Retinal pigment epithelial cell (primary cell): Measurements from ENCODE around the gene RNF113B.

Source experiments
- DNase-seq: peaks from one replicate; pipeline ENCODE4 v3.0.0-alpha.2; 2010; ENCODE audit warnings: low read depth
- H3K4me3 ChIP-seq: 2 replicates; pipeline ENCODE4 v1.5.1; 2011; ENCODE audit warnings: mild to moderate bottlenecking, low read length, control low read depth, moderate library complexity
- TF ChIP-seq, protein P1 (sequence below): conservative IDR thresholded peaks from 2 replicates; pipeline ENCODE4 v1.5.1; 2011; ENCODE audit warnings: low read depth, low read length, control low read depth, inconsistent platforms

Gene RNF113B

DNA sequence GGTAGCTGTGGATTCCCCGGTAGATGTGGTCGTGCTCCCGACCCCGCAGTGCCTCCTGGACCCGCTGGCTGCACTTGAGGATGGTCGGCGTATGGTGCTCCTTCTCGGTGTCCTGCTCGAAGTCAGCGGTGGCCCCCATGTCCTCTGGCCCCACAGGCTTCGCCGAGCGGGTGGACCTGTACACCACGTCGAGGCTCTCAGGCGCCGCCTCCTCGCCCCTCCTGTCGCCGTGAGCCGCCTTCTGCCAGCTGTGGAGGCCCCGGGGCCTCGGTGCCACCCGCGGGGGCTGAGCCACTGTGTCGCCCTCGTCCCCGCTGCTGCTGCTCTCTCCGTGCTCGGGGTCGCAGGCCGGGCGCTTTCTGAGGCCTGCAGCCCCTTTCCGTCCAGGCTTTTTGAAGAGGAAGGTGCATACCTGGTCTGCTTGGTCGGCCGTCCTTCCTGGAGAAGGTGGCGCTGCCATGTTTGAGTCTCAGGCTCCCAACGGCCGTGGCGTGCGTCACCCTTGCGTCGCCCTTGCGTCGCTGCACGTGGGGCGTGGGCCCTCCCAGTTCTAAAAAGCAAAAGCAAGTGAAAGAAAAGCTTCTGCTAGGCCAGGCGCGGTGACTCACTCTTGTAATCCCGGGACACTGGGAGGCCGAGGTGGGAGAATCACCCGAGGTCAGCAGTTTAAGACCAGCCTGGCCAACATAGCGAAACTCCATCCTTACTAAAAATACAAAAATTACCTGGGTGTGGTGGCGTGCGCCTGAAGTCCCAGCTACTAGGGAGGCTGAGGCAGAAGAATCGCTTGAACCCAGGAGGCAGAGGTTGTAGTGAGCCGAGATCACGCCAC is at the start of gene RNF113B:
Gene RNF113B (minus strand): TSS at position 493 of the 832 bp plus-strand sequence. CDS start 33 bp downstream, at position 460.
- no peak within 1 kb of the TSS for H3K4me3 ChIP-seq
- TF ChIP-seq, protein P1, sequence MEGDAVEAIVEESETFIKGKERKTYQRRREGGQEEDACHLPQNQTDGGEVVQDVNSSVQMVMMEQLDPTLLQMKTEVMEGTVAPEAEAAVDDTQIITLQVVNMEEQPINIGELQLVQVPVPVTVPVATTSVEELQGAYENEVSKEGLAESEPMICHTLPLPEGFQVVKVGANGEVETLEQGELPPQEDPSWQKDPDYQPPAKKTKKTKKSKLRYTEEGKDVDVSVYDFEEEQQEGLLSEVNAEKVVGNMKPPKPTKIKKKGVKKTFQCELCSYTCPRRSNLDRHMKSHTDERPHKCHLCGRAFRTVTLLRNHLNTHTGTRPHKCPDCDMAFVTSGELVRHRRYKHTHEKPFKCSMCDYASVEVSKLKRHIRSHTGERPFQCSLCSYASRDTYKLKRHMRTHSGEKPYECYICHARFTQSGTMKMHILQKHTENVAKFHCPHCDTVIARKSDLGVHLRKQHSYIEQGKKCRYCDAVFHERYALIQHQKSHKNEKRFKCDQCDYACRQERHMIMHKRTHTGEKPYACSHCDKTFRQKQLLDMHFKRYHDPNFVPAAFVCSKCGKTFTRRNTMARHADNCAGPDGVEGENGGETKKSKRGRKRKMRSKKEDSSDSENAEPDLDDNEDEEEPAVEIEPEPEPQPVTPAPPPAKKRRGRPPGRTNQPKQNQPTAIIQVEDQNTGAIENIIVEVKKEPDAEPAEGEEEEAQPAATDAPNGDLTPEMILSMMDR, result no peak
- no peak for DNase-seq

DNA sequence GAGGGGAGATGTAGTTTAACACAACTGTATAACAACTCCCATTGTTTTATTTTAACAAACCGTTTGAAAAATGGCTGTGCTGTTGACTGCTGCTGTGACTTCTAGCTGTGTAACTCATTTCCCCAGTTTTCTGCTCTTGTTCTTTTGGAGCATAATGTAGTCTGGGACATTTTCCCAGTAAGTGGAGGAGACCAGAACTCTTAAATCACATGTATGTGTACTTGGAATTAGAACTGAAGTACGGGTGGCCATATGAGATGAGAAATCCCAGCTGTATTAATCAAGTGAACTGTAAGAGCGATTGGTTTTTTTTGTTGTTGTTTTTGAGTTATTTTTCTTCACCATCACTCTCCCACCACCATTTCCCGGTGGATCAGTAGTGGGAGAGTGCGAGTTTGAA is 49.4 kb upstream of the RNF113B start:
- no peak for DNase-seq
- TF ChIP-seq, protein P1, result no peak
- no peak overlapping the region for H3K4me3 ChIP-seq

DNA sequence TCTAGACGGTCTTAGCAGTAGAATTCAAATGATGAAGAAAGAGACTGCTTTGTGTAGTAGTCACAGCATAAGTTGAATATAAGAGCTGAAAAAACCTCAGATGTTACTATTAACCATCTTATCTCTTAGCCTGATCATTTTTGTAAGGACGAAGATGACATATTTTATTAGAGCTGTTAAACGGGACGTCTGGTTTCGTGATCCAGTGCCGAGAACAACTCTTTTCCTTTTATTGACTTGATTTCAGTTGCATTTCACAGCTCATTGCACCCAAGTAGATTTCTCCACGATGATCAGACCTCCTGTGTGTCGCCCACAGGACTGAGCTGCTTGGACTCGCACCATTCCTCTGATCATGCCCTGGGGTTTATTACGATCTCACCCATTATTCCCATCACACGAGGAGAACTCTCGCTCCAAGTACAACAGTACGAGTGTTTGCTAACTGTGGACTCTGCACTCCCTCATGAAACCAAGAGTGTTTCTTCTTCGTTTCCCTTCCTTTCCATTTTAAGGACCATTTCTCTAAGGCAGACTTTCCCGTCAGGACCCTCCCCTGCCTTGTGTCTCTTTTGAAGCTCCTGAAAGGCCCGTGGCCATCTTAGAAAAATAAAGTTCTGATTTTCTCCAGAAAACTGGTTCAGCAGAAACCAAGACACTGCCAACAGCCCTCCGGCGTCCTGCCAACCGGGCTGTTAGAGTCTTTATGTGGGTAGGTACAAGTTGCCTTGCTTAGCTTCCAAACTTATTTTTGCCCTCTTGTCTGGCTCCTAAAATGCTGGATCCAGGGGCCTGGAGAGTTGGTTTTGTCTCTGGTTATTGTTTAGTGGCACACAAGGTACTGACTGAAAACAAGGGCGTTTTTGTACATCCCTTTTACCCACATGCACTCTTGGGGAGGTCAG is 48.2 kb upstream of the RNF113B start:
- TF ChIP-seq, protein P1, result no peak
- no peak overlapping the region for H3K4me3 ChIP-seq
- DNase-seq, result no peak

DNA sequence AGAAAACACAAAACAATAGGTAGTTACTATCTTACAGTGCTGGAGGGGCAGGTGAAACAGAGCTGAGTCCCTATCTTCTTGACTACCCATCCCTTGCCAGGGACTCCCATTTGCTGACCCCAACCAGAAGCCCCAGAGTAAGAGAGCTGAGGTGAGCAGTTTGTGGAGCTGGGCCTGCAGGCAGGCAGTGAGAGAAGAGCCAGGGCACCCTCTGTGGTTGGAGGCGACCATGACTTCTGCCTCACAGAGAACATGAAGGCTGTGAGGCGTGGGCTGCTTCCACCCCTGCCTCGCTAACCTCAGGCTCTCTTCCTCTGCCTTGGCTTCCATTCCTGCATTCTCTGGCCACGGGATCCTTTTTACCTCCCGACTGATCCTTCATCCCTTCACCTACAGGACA is 47.5 kb upstream of the RNF113B start:
- no peak for DNase-seq
- H3K4me3 ChIP-seq, result no peak overlapping the region
- TF ChIP-seq, protein P1, result no peak

DNA sequence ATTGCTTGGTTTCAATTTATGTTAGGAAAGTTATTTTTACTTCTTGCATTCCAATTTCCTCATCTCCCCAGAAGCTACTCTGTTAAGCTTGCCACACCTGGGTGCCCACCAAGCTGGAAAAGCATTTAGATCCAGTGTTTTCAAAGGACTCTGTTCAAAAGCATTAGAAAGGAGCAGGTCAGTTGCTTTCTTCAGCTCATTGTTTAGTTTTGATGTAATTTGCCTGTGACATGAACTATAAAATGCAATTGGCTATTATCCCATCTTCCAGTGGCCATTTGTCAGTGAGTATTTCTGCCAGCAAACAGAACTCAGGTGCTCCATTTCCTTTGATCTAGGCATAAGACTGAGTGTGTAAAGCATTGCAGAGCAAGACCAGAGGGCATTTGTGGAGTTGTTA is 46.7 kb upstream of the RNF113B start:
- no peak for DNase-seq
- TF ChIP-seq, protein P1, result no peak
- H3K4me3 ChIP-seq, result no peak overlapping the region

DNA sequence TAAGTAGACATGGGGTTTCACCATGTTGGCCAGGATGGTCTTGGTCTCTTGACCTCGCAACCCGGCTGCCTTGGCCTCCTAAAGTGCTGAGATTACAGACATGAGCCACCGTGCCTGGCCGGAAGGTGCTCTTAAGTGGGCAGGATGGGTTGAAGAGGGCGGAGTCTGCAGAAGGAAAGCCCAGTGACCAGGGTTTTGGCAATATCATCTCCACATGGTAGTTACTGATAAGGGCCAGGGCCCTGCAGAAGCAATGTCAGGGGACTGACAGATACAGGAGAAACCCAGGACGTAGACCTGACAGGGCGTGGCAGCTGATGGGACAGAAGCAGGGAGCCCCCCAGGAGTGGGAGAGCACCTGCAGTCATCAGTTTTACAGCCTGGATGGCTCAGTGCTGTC is 45.7 kb upstream of the RNF113B start:
- TF ChIP-seq, protein P1, result no peak
- H3K4me3 ChIP-seq, result no peak overlapping the region
- DNase-seq, result no peak
